ENCODE results near the gene PCDHGA5.
"Not testable (repeated sequence)": the region's sequence is repeated elsewhere in the genome, so short reads cannot be mapped to it uniquely, and the experiment has no call there.

PCDHGA5 gene

GRCh38 chr5:141383345-141383744 is 19.4 kb downstream of the PCDHGA5 start:
- H3K4me1 ChIP-seq (ENCODE audit: insufficient read depth, insufficient read length) = no peaks in the 10 kb centered on the region
- no peak overlapping the region for H3K4me3 ChIP-seq (ENCODE audit: insufficient read length, low read depth)
- DNase-seq (ENCODE audit: low read depth, low spot score) = no peak
- H3K27me3 ChIP-seq (ENCODE audit: insufficient read depth, insufficient read length) = no peaks in the 10 kb centered on the region
- H3K9ac ChIP-seq (ENCODE audit: insufficient read length, low read depth) = no peak overlapping the region
- no peaks in the 10 kb centered on the region for H3K36me3 ChIP-seq (ENCODE audit: insufficient read depth, insufficient read length, low read length)
- no peaks in the 10 kb centered on the region; the same call in 1 of the 2 replicates for H3K9me3 ChIP-seq (ENCODE audit: insufficient read depth, low read length)
- TF ChIP-seq ZNF274 (IDR thresholded peaks at IDR 0.05; ENCODE audit: low read depth, low read length) = no peak
- TF ChIP-seq YY1 (IDR thresholded peaks at IDR 0.05; ENCODE audit: insufficient read depth, insufficient read length) = no peak
- no peak for TF ChIP-seq SUZ12 (IDR thresholded peaks at IDR 0.05; ENCODE audit: extremely low read depth, insufficient read depth, insufficient read length)

GRCh38 chr5:141384471-141385267 is 20.7 kb downstream of the PCDHGA5 start:
- H3K9ac ChIP-seq (ENCODE audit: insufficient read length, low read depth) = no peak overlapping the region
- H3K4me3 ChIP-seq (ENCODE audit: insufficient read length, low read depth) = no peak overlapping the region
- no peak for DNase-seq (ENCODE audit: low read depth, low spot score)
- TF ChIP-seq YY1 (IDR thresholded peaks at IDR 0.05; ENCODE audit: insufficient read depth, insufficient read length) = no peak
- no peak for TF ChIP-seq SUZ12 (IDR thresholded peaks at IDR 0.05; ENCODE audit: extremely low read depth, insufficient read depth, insufficient read length)
- no peak for TF ChIP-seq ZNF274 (IDR thresholded peaks at IDR 0.05; ENCODE audit: low read depth, low read length)
- no peaks in the 10 kb centered on the region for H3K4me1 ChIP-seq (ENCODE audit: insufficient read depth, insufficient read length)
- no peaks in the 10 kb centered on the region for H3K27me3 ChIP-seq (ENCODE audit: insufficient read depth, insufficient read length)
- H3K36me3 ChIP-seq (ENCODE audit: insufficient read depth, insufficient read length, low read length) = no peaks in the 10 kb centered on the region
- H3K9me3 ChIP-seq (ENCODE audit: insufficient read depth, low read length) = no peaks in the 10 kb centered on the region; the same call in 1 of the 2 replicates

GRCh38 chr5:141387557-141388311 is 23.8 kb downstream of the PCDHGA5 start, which contains the start of gene PCDHGB4:
PCDHGB4 (plus strand) TSS chr5:141387698; CDS start chr5:141387885, 187 bp downstream.
- H3K9me3 ChIP-seq (ENCODE audit: insufficient read depth, low read length); DNase-seq (ENCODE audit: low read depth, low spot score); H3K9ac ChIP-seq (ENCODE audit: insufficient read length, low read depth): not testable (repeated sequence)

DNA sequence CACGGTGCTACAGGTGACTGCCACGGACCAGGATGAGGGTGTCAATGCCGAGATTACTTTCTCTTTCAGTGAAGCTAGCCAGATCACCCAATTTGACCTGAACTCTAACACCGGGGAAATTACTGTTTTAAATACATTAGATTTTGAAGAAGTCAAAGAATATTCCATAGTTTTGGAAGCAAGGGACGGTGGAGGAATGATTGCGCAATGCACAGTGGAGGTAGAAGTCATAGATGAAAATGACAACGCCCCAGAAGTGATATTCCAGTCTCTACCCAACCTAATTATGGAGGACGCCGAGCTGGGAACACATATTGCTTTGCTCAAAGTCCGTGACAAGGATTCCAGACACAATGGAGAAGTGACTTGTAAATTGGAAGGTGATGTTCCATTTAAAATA is 24.7 kb downstream of the PCDHGA5 start:
- no peak for DNase-seq (ENCODE audit: low read depth, low spot score)
- Histone ChIP-seq H3K9me3 (ENCODE audit: insufficient read depth, low read length) (peaks cover 10% of the 10 kb centered on the region; the same call in 1 of the 2 replicates), H3K4me3 (ENCODE audit: insufficient read length, low read depth) (no peak overlapping the region), H3K27me3 (ENCODE audit: insufficient read depth, insufficient read length) (no peaks in the 10 kb centered on the region), H3K4me1 (ENCODE audit: insufficient read depth, insufficient read length) (no peaks in the 10 kb centered on the region), H3K36me3 (ENCODE audit: insufficient read depth, insufficient read length, low read length) (no peaks in the 10 kb centered on the region), H3K9ac (ENCODE audit: insufficient read length, low read depth) (no peak overlapping the region)
- TF ChIP-seq YY1 (IDR thresholded peaks at IDR 0.05; ENCODE audit: insufficient read depth, insufficient read length) = no peak
- TF ChIP-seq ZNF274 (IDR thresholded peaks at IDR 0.05; ENCODE audit: low read depth, low read length) = no peak
- no peak for TF ChIP-seq SUZ12 (IDR thresholded peaks at IDR 0.05; ENCODE audit: extremely low read depth, insufficient read depth, insufficient read length)

More at GRCh38 chr5:141387557-141388311, 23.8 kb downstream of the PCDHGA5 start, which contains the start of gene PCDHGB4:
- H3K27me3 ChIP-seq (ENCODE audit: insufficient read depth, insufficient read length); H3K36me3 ChIP-seq (ENCODE audit: insufficient read depth, insufficient read length, low read length); H3K4me1 ChIP-seq (ENCODE audit: insufficient read depth, insufficient read length); H3K4me3 ChIP-seq (ENCODE audit: insufficient read length, low read depth): not testable (repeated sequence)

- Histone ChIP-seq H3K9me3 (ENCODE audit: insufficient read depth, low read length) (peaks cover 14% of the 10 kb centered on the region; the same call in 1 of the 2 replicates), H3K27me3 (ENCODE audit: insufficient read depth, insufficient read length) (no peaks in the 10 kb centered on the region), H3K4me3 (ENCODE audit: insufficient read length, low read depth) (no peak overlapping the region), H3K9ac (ENCODE audit: insufficient read length, low read depth) (no peak overlapping the region), H3K36me3 (ENCODE audit: insufficient read depth, insufficient read length, low read length) (no peaks in the 10 kb centered on the region), H3K4me1 (ENCODE audit: insufficient read depth, insufficient read length) (no peaks in the 10 kb centered on the region)
- TF ChIP-seq ZNF274 (IDR thresholded peaks at IDR 0.05; ENCODE audit: low read depth, low read length) (no peak), YY1 (IDR thresholded peaks at IDR 0.05; ENCODE audit: insufficient read depth, insufficient read length) (no peak), SUZ12 (IDR thresholded peaks at IDR 0.05; ENCODE audit: extremely low read depth, insufficient read depth, insufficient read length) (no peak)
- no peak for DNase-seq (ENCODE audit: low read depth, low spot score)
Measured at GRCh38 chr5:141389153-141390042, 25.4 kb downstream of the PCDHGA5 start.

DNA sequence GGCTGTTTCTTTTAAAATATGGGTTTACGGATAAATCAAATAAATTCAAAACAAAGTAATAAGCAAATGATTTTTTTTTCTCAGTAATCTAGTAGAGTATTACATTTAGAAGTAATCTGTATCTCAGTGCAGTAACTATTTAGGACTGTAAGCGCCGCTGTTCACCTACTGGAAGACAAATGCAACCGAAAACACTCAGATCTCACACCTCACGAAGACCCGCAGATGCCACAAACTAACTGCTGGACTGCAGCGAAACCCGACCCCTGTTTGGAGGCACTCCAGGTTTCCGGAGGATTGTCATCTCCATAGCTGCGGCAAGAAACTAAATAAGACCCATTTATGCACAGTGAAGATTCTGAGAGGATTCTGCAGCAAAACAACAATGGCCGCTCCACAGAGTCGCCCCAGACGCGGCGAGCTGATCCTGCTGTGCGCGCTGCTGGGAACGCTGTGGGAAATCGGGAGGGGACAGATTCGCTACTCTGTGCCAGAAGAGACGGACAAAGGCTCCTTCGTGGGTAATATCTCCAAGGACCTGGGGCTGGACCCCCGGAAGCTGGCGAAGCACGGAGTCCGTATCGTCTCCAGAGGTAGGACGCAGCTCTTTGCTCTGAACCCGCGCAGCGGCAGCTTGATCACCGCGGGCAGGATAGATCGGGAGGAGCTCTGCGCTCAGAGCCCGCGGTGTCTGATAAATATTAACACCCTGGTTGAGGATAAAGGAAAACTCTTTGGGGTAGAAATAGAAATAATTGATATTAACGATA is 28.7 kb downstream of the PCDHGA5 start, which contains the start of gene PCDHGA8:
Gene PCDHGA8, plus strand, starts transcription at position 205 of the 770 bp plus-strand sequence. Its CDS starts 181 bp downstream, at position 386.
- no peak for DNase-seq (ENCODE audit: low read depth, low spot score)
- Histone ChIP-seq H3K4me3 (ENCODE audit: insufficient read length, low read depth) (no peak within 1 kb of the TSS), H3K27me3 (ENCODE audit: insufficient read depth, insufficient read length) (no peaks in the 10 kb centered on the region), H3K36me3 (ENCODE audit: insufficient read depth, insufficient read length, low read length) (no peaks in the 10 kb centered on the region), H3K4me1 (ENCODE audit: insufficient read depth, insufficient read length) (no peaks in the 10 kb centered on the region), H3K9ac (ENCODE audit: insufficient read length, low read depth) (no peak within 1 kb of the TSS), H3K9me3 (ENCODE audit: insufficient read depth, low read length) (peaks cover 14% of the 10 kb centered on the region; the same call in 1 of the 2 replicates)
- TF ChIP-seq SUZ12 (IDR thresholded peaks at IDR 0.05; ENCODE audit: extremely low read depth, insufficient read depth, insufficient read length) (no peak), YY1 (IDR thresholded peaks at IDR 0.05; ENCODE audit: insufficient read depth, insufficient read length) (no peak), ZNF274 (IDR thresholded peaks at IDR 0.05; ENCODE audit: low read depth, low read length) (no peak)
